IMR-90 (cell line): Measurements from ENCODE around the gene MICA. TPM values are rescaled to one million over a fixed set of nuclear protein-coding genes. Genes with fewer than 3 reads are reported as not detected.
A peak's percentile ranks its signal among the peaks of the same experiment; 100 is the strongest.

ENCODE experiments used
- ATAC-seq: fragments of 200-7000 bp; cut with Tn5 transposase; 2 replicates; pipeline ENCODE4 v1.9.1; 2020; ENCODE audit warnings: low read depth, mild to moderate bottlenecking, moderate library complexity
- BruUV-seq: library from RNA; stranded (reverse); fragments of 400-500 nt; replicated peaks from 2 replicates; lab custom pipeline; 2021; lab: Mats Ljungman, UMichigan
- CTCF ChIA-PET: fragments of 300-600 bp; formaldehyde crosslinking; extraction: SDS; loops from one replicate; lab custom pipeline; 2021; ENCODE audit warnings: antibody characterized with exemption; lab: Yijun Ruan, JAX
- POLR2A ChIA-PET: fragments of 300-600 bp; sonication (Branson Sonifier 250); formaldehyde crosslinking; loops from one replicate; lab custom pipeline; 2022; ENCODE audit warnings: antibody characterized with exemption; ENCODE audit not compliant: unreplicated experiment; lab: Charles Lee
- DNase-seq: peaks from one replicate; pipeline ENCODE4 v3.0.0; 2013
- H2AFZ ChIP-seq: replicated peaks from 2 replicates; pipeline ENCODE3; 2013; ENCODE audit warnings: low read length, mild to moderate bottlenecking; ENCODE audit not compliant: poor library complexity
- H2AK5ac ChIP-seq: 2 replicates; pipeline ENCODE4 v1.6.1; 2013; ENCODE audit warnings: low read depth, low read length, inconsistent platforms
- H2AK9ac ChIP-seq: replicated peaks from 2 replicates; pipeline ENCODE3; 2013; ENCODE audit warnings: mild to moderate bottlenecking, low read depth, low read length, moderate library complexity; ENCODE audit not compliant: poor library complexity
- H2BK120ac ChIP-seq: 2 replicates; pipeline ENCODE4 v1.6.1; 2013; ENCODE audit warnings: low read depth, low read length, inconsistent platforms
- H2BK15ac ChIP-seq: 3 replicates; pipeline ENCODE4 v1.6.1; 2013; ENCODE audit warnings: low read depth, low read length, inconsistent platforms
- H2BK20ac ChIP-seq: 2 replicates; pipeline ENCODE4 v1.6.1; 2013; ENCODE audit warnings: low read depth, mild to moderate bottlenecking, inconsistent platforms, low read length, moderate library complexity
- H2BK5ac ChIP-seq: 2 replicates; pipeline ENCODE4 v1.6.1; 2013; ENCODE audit warnings: mild to moderate bottlenecking, low read depth, low read length, inconsistent platforms; ENCODE audit not compliant: poor library complexity, severe bottlenecking
- H3K14ac ChIP-seq: replicated peaks from 2 replicates; pipeline ENCODE4 v1.6.1; 2013; ENCODE audit warnings: low read depth, low read length, inconsistent platforms
- H3K18ac ChIP-seq: 2 replicates; pipeline ENCODE4 v1.6.1; 2013; ENCODE audit warnings: low read depth, low read length, control low read depth
- H3K23ac ChIP-seq: 2 replicates; pipeline ENCODE4 v1.6.1; 2013; ENCODE audit warnings: low read depth, low read length, inconsistent platforms
- H3K27ac ChIP-seq: 2 replicates; pipeline ENCODE4 v1.5.1; 2013; ENCODE audit warnings: mild to moderate bottlenecking, control low read depth, low read length; ENCODE audit not compliant: insufficient read depth
- H3K27me3 ChIP-seq: 2 replicates; pipeline ENCODE4 v1.6.1; 2013; ENCODE audit warnings: low read length; ENCODE audit not compliant: control insufficient read depth, insufficient read depth
- H3K36me3 ChIP-seq: 2 replicates; pipeline ENCODE4 v1.6.1; 2013; ENCODE audit warnings: low read length, mixed read lengths; ENCODE audit not compliant: control insufficient read depth, insufficient read depth
- H3K4ac ChIP-seq: 2 replicates; pipeline ENCODE4 v1.6.1; 2013; ENCODE audit warnings: low read depth, low read length, inconsistent platforms
- H3K4me1 ChIP-seq: 2 replicates; pipeline ENCODE4 v1.6.1; 2013; ENCODE audit warnings: low read length, mixed read lengths; ENCODE audit not compliant: control insufficient read depth, insufficient read depth
- H3K4me2 ChIP-seq: 2 replicates; pipeline ENCODE4 v1.6.1; 2013; ENCODE audit warnings: low read depth, mild to moderate bottlenecking, control low read depth, low read length, moderate library complexity
- H3K4me3 ChIP-seq: 2 replicates; pipeline ENCODE4 v1.5.1; 2013; ENCODE audit warnings: low read depth, mild to moderate bottlenecking, control low read depth, low read length, moderate library complexity; ENCODE audit not compliant: insufficient read depth
- H3K56ac ChIP-seq: 2 replicates; pipeline ENCODE4 v1.6.1; 2013; ENCODE audit warnings: low read length, inconsistent platforms; ENCODE audit not compliant: insufficient read depth; ENCODE audit errors: extremely low read depth
- H3K79me1 ChIP-seq, 2 experiments: 2 replicates each; pipeline ENCODE4 v1.6.1; 2013; ENCODE audit warnings: low read length in 2 of 2, inconsistent platforms in 1 of 2, low read depth in 1 of 2
- H3K9ac ChIP-seq: 2 replicates; pipeline ENCODE4 v1.6.1; 2013; ENCODE audit warnings: low read depth, low read length, control low read depth
- H3K9me1 ChIP-seq: 2 replicates; pipeline ENCODE4 v1.6.1; 2013; ENCODE audit warnings: low read length, inconsistent platforms; ENCODE audit not compliant: insufficient read depth
- H3K9me3 ChIP-seq: 2 replicates; pipeline ENCODE4 v1.6.1; 2013; ENCODE audit warnings: low read length; ENCODE audit not compliant: control insufficient read depth, insufficient read depth
- H4K20me1 ChIP-seq: 2 replicates; pipeline ENCODE4 v1.6.1; 2013; ENCODE audit warnings: low read length, inconsistent platforms; ENCODE audit not compliant: insufficient read depth
- H4K5ac ChIP-seq: 2 replicates; pipeline ENCODE4 v1.6.1; 2013; ENCODE audit warnings: mild to moderate bottlenecking, low read depth, low read length, control low read depth
- H4K8ac ChIP-seq, 2 experiments: 2 replicates each; pipeline ENCODE4 v1.6.1; 2013; ENCODE audit warnings: low read depth in 2 of 2, low read length in 2 of 2, control low read depth in 1 of 2, inconsistent platforms in 1 of 2
- H4K91ac ChIP-seq: 2 replicates; pipeline ENCODE4 v1.6.1; 2013; ENCODE audit warnings: low read depth, low read length, inconsistent platforms; ENCODE audit not compliant: insufficient read depth
- CEBPB ChIP-seq: IDR thresholded peaks from 2 replicates; pipeline ENCODE4 v1.6.1; 2012; ENCODE audit warnings: low read depth, low read length, improper control_type of control experiment
- FOS ChIP-seq: fragments of 150-350 bp; IDR thresholded peaks from 2 replicates; pipeline ENCODE4 v1.6.1; 2016; ENCODE audit warnings: low read depth, low read length
- MXI1 ChIP-seq: IDR thresholded peaks from 2 replicates; pipeline ENCODE4 v1.6.1; 2012; ENCODE audit warnings: low read depth, mild to moderate bottlenecking, low read length, moderate library complexity, borderline replicate concordance
- RAD21 ChIP-seq: IDR thresholded peaks from 2 replicates; pipeline ENCODE4 v1.6.1; 2012; ENCODE audit warnings: low read length, improper control_type of control experiment
- WGBS, 2 experiments: methylation state at CpG; one replicate each; pipeline versions ENCODE4 v1.1.5 to v1.1.7; 2013; ENCODE audit warnings: missing lambda C conversion rate in 2 of 2; ENCODE audit not compliant: insufficient read length in 1 of 2; ENCODE audit errors: extremely low coverage in 2 of 2; 5-methylcytosine and 5-hydroxymethylcytosine counted together
- dilution Hi-C: fragments of 300-500 bp; cut with HindIII; formaldehyde crosslinking; loops from one replicate; pipeline ENCODE4 v1.14.3; 2018; ENCODE audit warnings: low sequenced_read_pairs; ENCODE audit not compliant: unreplicated experiment
- in situ Hi-C: fragments of 300-500 bp; cut with MboI; formaldehyde crosslinking; loops from 3 replicates; pipeline ENCODE4 v1.14.3; 2019; ENCODE audit warnings: low sequenced_read_pairs, inconsistent platforms, mixed read lengths
- intact Hi-C: fragments of 100-400 bp; cut with micrococcal nuclease; formaldehyde crosslinking; loops from 2 replicates; pipeline ENCODE4 v1.10.0; 2022
- polyA plus RNA-seq, 3 experiments: library from polyadenylated mRNA; depleted of rRNA; stranded (reverse); fragments of >200 nt; gene quantifications; 2 replicates each; pipeline ENCODE4 v1.2.3, GENCODE V29; 2012; ENCODE audit warnings: low replicate concordance in 1 of 3
- total RNA-seq: library from RNA; depleted of rRNA; stranded (reverse); fragments of >200 nt; gene quantifications from 2 replicates; pipeline ENCODE4 v1.2.3, GENCODE V29; 2012

MICA gene
- total and polyA plus RNA-seq, 2 of the 4 experiments (the other 2 are of a cell fraction) = 55.9 to 67.7 TPM

DNA sequence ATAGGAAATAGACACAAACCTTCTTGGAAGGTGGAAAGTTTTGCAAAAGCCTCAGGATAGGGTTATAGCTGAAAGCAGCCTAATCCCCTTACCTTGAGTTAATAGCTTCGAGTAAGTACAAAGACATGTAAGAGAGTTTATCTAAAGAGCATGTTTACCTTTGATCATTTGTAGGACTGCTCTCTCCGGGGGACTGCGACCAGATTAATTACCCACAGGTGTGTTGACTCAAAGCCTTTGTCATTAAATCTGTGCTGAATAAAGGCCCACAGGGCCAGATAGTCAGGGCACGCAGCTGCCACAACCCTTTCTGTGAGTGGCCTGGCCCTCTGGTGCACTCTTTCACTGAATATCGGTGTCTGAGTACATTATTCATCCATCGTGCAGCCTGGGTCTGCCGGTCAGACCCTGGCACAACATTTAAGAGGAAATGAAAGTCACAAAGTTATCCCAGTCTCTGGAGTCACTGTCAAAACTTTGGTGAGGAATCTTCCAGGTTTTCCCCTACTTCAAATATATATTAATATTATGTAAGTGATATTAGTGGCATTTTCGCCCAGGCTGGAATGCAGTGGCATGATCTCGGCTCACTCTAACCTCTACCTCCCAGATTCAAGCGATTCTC, 5.4 kb upstream of the MICA start:
- Histone ChIP-seq H2AK5ac (peak overlapping the region; percentile 37; the same call in 1 of the 2 replicates), H4K20me1 (peaks cover 8% of the 10 kb centered on the region; the same call in 1 of the 2 replicates), H2BK20ac (no peak overlapping the region), H2AK9ac (no peak overlapping the region), H4K91ac (no peak overlapping the region), H3K79me1 (peaks cover 4 to 46% of the 10 kb centered on the region in 2 experiments; a peak in 3 of 4 replicates), H3K9me3 (no peaks in the 10 kb centered on the region), H4K5ac (no peak overlapping the region), H2BK5ac (no peak overlapping the region), H4K8ac (no peak overlapping the region), H3K27me3 (no peaks in the 10 kb centered on the region), H3K4me1 (peaks cover 5% of the 10 kb centered on the region), H3K9ac (no peak overlapping the region), H3K18ac (no peak overlapping the region), H3K9me1 (peaks cover 7% of the 10 kb centered on the region), H3K56ac (no peak overlapping the region), H3K36me3 (no peaks in the 10 kb centered on the region), H2BK15ac (no peak overlapping the region), H2BK120ac (no peak overlapping the region), H3K27ac (no peak overlapping the region), H3K14ac (no peak overlapping the region), H3K4ac (no peak overlapping the region), H3K4me2 (no peak overlapping the region), H2AFZ (no peak overlapping the region), H3K23ac (no peak overlapping the region), H3K4me3 (no peak overlapping the region)
- WGBS, 2 experiments = 74% methylated on average over 6 of the region's 10 CpGs; no CpG with 5 or more reads in 1 of the 2 experiments
- no TSS peak for BruUV-seq
- POLR2A ChIA-PET = no interaction called here
- in situ Hi-C loops (no loop called here), intact Hi-C loops (loop anchor here (5.0 kb wide), 1 partner anchor 199 kb away; no protein-coding TSS in a partner anchor), dilution Hi-C loops (no loop called here)
- ATAC-seq (no peak), DNase-seq (no peak)
- TF ChIP-seq MXI1 (no peak), RAD21 (no peak), FOS (no peak), CEBPB (no peak)
- CTCF ChIA-PET = no interaction called here
